OCI-LY1 (cell line): ENCODE measurements around the gene ADGRV1.

Experiments used
- H2AFZ ChIP-seq: fragments of 200-600 bp; sonication (generic), shearing (Covaris generic); 2 replicates; pipeline ENCODE4 v1.6.0; 2014; ENCODE audit warnings: antibody characterized with exemption, mild to moderate bottlenecking, low read length
- H3F3A ChIP-seq: fragments of 200-600 bp; sonication (generic), shearing (Covaris generic); 2 replicates; pipeline ENCODE4 v1.6.0; 2014; ENCODE audit warnings: mild to moderate bottlenecking, antibody characterized with exemption, low read length, moderate library complexity; ENCODE audit not compliant: insufficient read depth
- H3K27ac ChIP-seq: fragments of 200-600 bp; sonication (generic); 2 replicates; pipeline ENCODE4 v1.5.1; 2014; ENCODE audit warnings: low read length, mixed run types, mild to moderate bottlenecking, low read depth; ENCODE audit not compliant: poor library complexity, severe bottlenecking
- H3K27me3 ChIP-seq: fragments of 200-600 bp; sonication (generic); 2 replicates; pipeline ENCODE4 v1.6.0; 2014; ENCODE audit warnings: antibody characterized with exemption, mild to moderate bottlenecking, low read length, moderate library complexity; ENCODE audit not compliant: insufficient read depth
- H3K36me3 ChIP-seq: fragments of 200-600 bp; sonication (generic); 2 replicates; pipeline ENCODE4 v1.6.1; 2014; ENCODE audit warnings: mild to moderate bottlenecking, antibody characterized with exemption, low read length, moderate library complexity, mixed read lengths; ENCODE audit not compliant: insufficient read depth
- H3K4me1 ChIP-seq: fragments of 200-600 bp; sonication (generic); 2 replicates; pipeline ENCODE4 v1.5.1; 2014; ENCODE audit warnings: mild to moderate bottlenecking, low read length, moderate library complexity; ENCODE audit not compliant: insufficient read depth, severe bottlenecking
- H3K4me2 ChIP-seq: fragments of 200-600 bp; sonication (generic), shearing (Covaris generic); 2 replicates; pipeline ENCODE4 v1.6.1; 2014; ENCODE audit warnings: low read length
- H3K4me3 ChIP-seq: fragments of 200-600 bp; sonication (generic); 2 replicates; pipeline ENCODE4 v1.5.1; 2014; ENCODE audit warnings: low read length, low read depth, mild to moderate bottlenecking, mixed read lengths; ENCODE audit not compliant: poor library complexity, severe bottlenecking
- H3K79me2 ChIP-seq: fragments of 200-600 bp; shearing (Covaris generic); 2 replicates; pipeline ENCODE4 v1.6.1; 2016; ENCODE audit warnings: mixed run types, low read length, mixed read lengths; ENCODE audit not compliant: insufficient read depth
- H3K9ac ChIP-seq: fragments of 200-600 bp; sonication (generic), shearing (Covaris generic); 2 replicates; pipeline ENCODE4 v1.6.1; 2014; ENCODE audit warnings: mild to moderate bottlenecking, low read length, mixed read lengths
- H3K9me2 ChIP-seq: fragments of 200-600 bp; sonication (generic), shearing (Covaris generic); 2 replicates; pipeline ENCODE4 v1.6.1; 2014; ENCODE audit warnings: low read depth, mild to moderate bottlenecking, low read length, mixed read lengths
- H3K9me3 ChIP-seq: fragments of 200-600 bp; shearing (Covaris generic); 2 replicates; pipeline ENCODE4 v1.6.1; 2014; ENCODE audit warnings: low read length, mixed read lengths
- H4K20me1 ChIP-seq: fragments of 200-600 bp; sonication (generic), shearing (Covaris generic); 2 replicates; pipeline ENCODE4 v1.6.0; 2016; ENCODE audit warnings: mild to moderate bottlenecking, low read length; ENCODE audit not compliant: insufficient read depth
- CTCF ChIP-seq: fragments of 200-600 bp; sonication (generic), shearing (Covaris generic); IDR thresholded peaks from 2 replicates; pipeline ENCODE4 v1.5.1; 2017; ENCODE audit warnings: mild to moderate bottlenecking, antibody characterized with exemption, low read length, moderate library complexity, mixed read lengths
- EZH2 ChIP-seq: fragments of 200-600 bp; sonication (generic), shearing (Covaris generic); IDR thresholded peaks from 2 replicates; pipeline ENCODE4 v1.8.0; 2017; ENCODE audit warnings: borderline replicate concordance, mixed run types, mild to moderate bottlenecking, antibody characterized with exemption, low read length, moderate library complexity, mixed read lengths

ADGRV1 gene

DNA sequence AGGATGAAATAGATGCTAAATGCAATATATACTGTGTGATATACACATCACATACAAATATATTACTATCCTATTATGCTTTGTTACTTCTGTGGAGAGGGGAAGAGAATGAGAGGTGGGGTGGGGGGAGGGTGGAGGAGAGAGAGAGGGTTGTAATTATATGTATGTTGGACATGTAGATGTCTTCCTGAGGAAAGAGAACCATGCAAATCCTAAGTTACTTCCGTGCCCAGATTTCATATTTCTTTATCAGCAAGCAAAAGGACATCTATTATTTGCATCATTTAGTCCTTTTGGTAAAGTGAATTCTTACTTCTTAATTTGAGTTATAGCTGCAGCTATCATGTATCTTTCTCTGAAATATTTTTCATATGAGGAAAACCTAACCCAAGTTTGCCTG is 187.5 kb downstream of the ADGRV1 start:
- Histone ChIP-seq H3K27ac (no peak overlapping the region), H3K4me2 (no peak overlapping the region), H3K79me2 (no peaks in the 10 kb centered on the region), H3K27me3 (no peaks in the 10 kb centered on the region), H3K36me3 (no peaks in the 10 kb centered on the region), H3F3A (no peaks in the 10 kb centered on the region), H2AFZ (no peak overlapping the region), H3K9ac (no peak overlapping the region), H3K4me3 (no peak overlapping the region), H3K9me3 (no peaks in the 10 kb centered on the region), H4K20me1 (no peaks in the 10 kb centered on the region), H3K9me2 (no peaks in the 10 kb centered on the region), H3K4me1 (no peaks in the 10 kb centered on the region)
- TF ChIP-seq EZH2 = no peak
- TF ChIP-seq CTCF = no peak

DNA sequence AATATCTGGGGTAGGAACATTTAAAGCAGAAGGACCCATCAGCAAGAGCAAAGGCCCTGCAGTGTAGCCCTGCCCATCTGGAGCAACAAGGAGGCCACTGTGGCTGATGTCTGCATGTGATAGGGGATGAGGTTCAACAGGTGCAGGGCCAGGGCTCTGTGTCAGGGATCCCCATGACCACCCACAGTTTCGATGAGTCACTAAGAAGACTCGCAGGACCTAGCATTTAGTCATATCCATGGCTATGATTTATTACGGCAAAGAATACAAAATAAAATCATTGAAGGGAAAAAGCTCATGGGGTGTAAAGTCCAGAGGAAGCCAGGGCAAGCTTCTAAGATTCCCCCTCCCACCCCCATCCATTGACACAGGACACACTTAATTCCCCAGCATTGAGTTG is 188.6 kb downstream of the ADGRV1 start:
- Histone ChIP-seq H2AFZ (no peak overlapping the region), H3K9me3 (no peaks in the 10 kb centered on the region), H3K9ac (no peak overlapping the region), H3K27ac (no peak overlapping the region), H3K27me3 (no peaks in the 10 kb centered on the region), H3K4me1 (no peaks in the 10 kb centered on the region), H3K9me2 (no peaks in the 10 kb centered on the region), H3K4me2 (no peak overlapping the region), H3K36me3 (no peaks in the 10 kb centered on the region), H3K4me3 (no peak overlapping the region), H4K20me1 (no peaks in the 10 kb centered on the region), H3F3A (no peaks in the 10 kb centered on the region), H3K79me2 (no peaks in the 10 kb centered on the region)
- no peak for TF ChIP-seq CTCF
- TF ChIP-seq EZH2 = no peak

DNA sequence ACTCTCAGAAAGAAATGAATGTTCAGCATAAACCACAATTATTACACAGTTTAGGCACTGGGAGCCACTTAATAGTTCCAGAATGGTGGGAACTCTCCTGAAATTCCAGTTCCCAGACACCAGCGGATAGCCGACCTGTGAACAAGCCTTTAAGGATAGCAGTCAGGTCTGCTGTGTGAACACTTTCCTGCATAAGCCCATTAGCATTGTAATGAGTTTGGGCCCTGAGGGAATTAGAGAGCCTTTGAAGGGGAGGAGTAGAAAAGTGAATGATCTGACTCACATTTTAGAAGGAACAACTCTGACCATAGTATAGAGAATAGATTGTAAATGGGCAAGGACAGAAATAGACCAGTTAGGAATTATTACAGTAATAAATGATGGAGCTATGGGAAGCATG is 189.1 kb downstream of the ADGRV1 start:
- Histone ChIP-seq H3K9ac (no peak overlapping the region), H3K9me2 (no peaks in the 10 kb centered on the region), H3F3A (no peaks in the 10 kb centered on the region), H4K20me1 (no peaks in the 10 kb centered on the region), H2AFZ (no peak overlapping the region), H3K79me2 (no peaks in the 10 kb centered on the region), H3K4me2 (no peak overlapping the region), H3K27me3 (no peaks in the 10 kb centered on the region), H3K4me3 (no peak overlapping the region), H3K27ac (no peak overlapping the region), H3K36me3 (no peaks in the 10 kb centered on the region), H3K4me1 (no peaks in the 10 kb centered on the region), H3K9me3 (no peaks in the 10 kb centered on the region)
- TF ChIP-seq CTCF (no peak), EZH2 (no peak)
